H9 (cell line): ENCODE measurements around the gene IFIH1. TPM values are rescaled to one million over a fixed set of nuclear protein-coding genes. Genes with fewer than 3 reads are reported as not detected.

Source experiments
- DNase-seq: peaks from one replicate; pipeline ENCODE4 v3.0.0-alpha.2; 2017
- H2AFZ ChIP-seq: one replicate; pipeline ENCODE4 v1.6.1; 2013; ENCODE audit warnings: mild to moderate bottlenecking, low read length, control low read depth, moderate library complexity
- H2AK5ac ChIP-seq: 2 replicates; pipeline ENCODE4 v1.6.1; 2013; ENCODE audit warnings: low read length, control low read depth, mixed read lengths; ENCODE audit not compliant: insufficient read length
- H2BK120ac ChIP-seq: one replicate; pipeline ENCODE4 v1.6.1; 2013; ENCODE audit warnings: low read depth, mild to moderate bottlenecking, low read length, control low read depth, inconsistent platforms; ENCODE audit not compliant: poor library complexity, severe bottlenecking
- H2BK12ac ChIP-seq: 2 replicates; pipeline ENCODE4 v1.6.1; 2013; ENCODE audit warnings: low read length, control low read depth, mixed read lengths, low read depth; ENCODE audit not compliant: insufficient read length
- H2BK15ac ChIP-seq: 2 replicates; pipeline ENCODE4 v1.6.1; 2013; ENCODE audit warnings: low read depth, low read length, control low read depth
- H2BK20ac ChIP-seq: one replicate; pipeline ENCODE4 v1.6.1; 2013; ENCODE audit warnings: low read depth, mild to moderate bottlenecking, low read length, control low read depth, inconsistent platforms; ENCODE audit not compliant: poor library complexity, severe bottlenecking
- H2BK5ac ChIP-seq: 2 replicates; pipeline ENCODE4 v1.6.1; 2013; ENCODE audit warnings: low read length, control low read depth, mixed read lengths; ENCODE audit not compliant: insufficient read length
- H3K14ac ChIP-seq: 2 replicates; pipeline ENCODE4 v1.6.1; 2013; ENCODE audit warnings: low read length, control low read depth; ENCODE audit not compliant: insufficient read depth
- H3K18ac ChIP-seq: 2 replicates; pipeline ENCODE4 v1.6.1; 2013; ENCODE audit warnings: low read depth, mild to moderate bottlenecking, mixed read lengths, low read length, control low read depth; ENCODE audit not compliant: insufficient read length
- H3K23ac ChIP-seq: 2 replicates; pipeline ENCODE4 v1.6.1; 2013; ENCODE audit warnings: low read length, control low read depth, mixed read lengths, low read depth; ENCODE audit not compliant: insufficient read length
- H3K23me2 ChIP-seq: 2 replicates; pipeline ENCODE4 v1.6.1; 2013; ENCODE audit warnings: low read depth, mild to moderate bottlenecking, mixed read lengths, low read length, control low read depth; ENCODE audit not compliant: insufficient read length, poor library complexity, severe bottlenecking
- H3K27ac ChIP-seq: 2 replicates; pipeline ENCODE4 v1.5.1; 2013; ENCODE audit warnings: low read length, control low read depth, mixed read lengths, low read depth; ENCODE audit not compliant: insufficient read length
- H3K27me3 ChIP-seq: 2 replicates; pipeline ENCODE4 v1.6.1; 2013; ENCODE audit warnings: low read length, control low read depth, inconsistent platforms; ENCODE audit not compliant: insufficient read depth
- H3K4ac ChIP-seq: 2 replicates; pipeline ENCODE4 v1.6.1; 2013; ENCODE audit warnings: low read depth, mild to moderate bottlenecking, control low read depth, inconsistent platforms, low read length, moderate library complexity
- H3K4me1 ChIP-seq: 2 replicates; pipeline ENCODE4 v1.6.1; 2013; ENCODE audit warnings: low read length, control low read depth, inconsistent platforms; ENCODE audit not compliant: insufficient read depth
- H3K4me2 ChIP-seq: 2 replicates; pipeline ENCODE4 v1.6.1; 2013; ENCODE audit warnings: low read length, control low read depth, mixed read lengths; ENCODE audit not compliant: insufficient read length, insufficient read depth
- H3K56ac ChIP-seq: 2 replicates; pipeline ENCODE4 v1.6.1; 2013; ENCODE audit warnings: low read depth, mild to moderate bottlenecking, mixed read lengths, low read length, control low read depth; ENCODE audit not compliant: insufficient read length
- H3K79me1 ChIP-seq: 2 replicates; pipeline ENCODE4 v1.6.1; 2013; ENCODE audit warnings: low read depth, mild to moderate bottlenecking, moderate library complexity, low read length, control low read depth, inconsistent platforms; ENCODE audit not compliant: insufficient read depth, poor library complexity, severe bottlenecking
- H3K79me2 ChIP-seq: 2 replicates; pipeline ENCODE4 v1.6.1; 2013; ENCODE audit warnings: low read length, control low read depth, inconsistent platforms; ENCODE audit not compliant: insufficient read depth
- H3K9ac ChIP-seq: 2 replicates; pipeline ENCODE4 v1.6.1; 2013; ENCODE audit warnings: low read length, control low read depth, mixed read lengths; ENCODE audit not compliant: insufficient read length; ENCODE audit errors: extremely low read depth
- H3K9me3 ChIP-seq: one replicate; pipeline ENCODE4 v1.6.1; 2013; ENCODE audit warnings: low read depth, low read length, inconsistent platforms; ENCODE audit not compliant: control insufficient read depth
- H3T11ph ChIP-seq: one replicate; pipeline ENCODE4 v1.6.1; 2013; ENCODE audit warnings: mild to moderate bottlenecking, low read length, control low read depth, inconsistent platforms
- H4K20me1 ChIP-seq: one replicate; pipeline ENCODE4 v1.6.1; 2013; ENCODE audit not compliant: control insufficient read depth, insufficient read length, insufficient read depth
- H4K5ac ChIP-seq: 2 replicates; pipeline ENCODE4 v1.6.1; 2013; ENCODE audit warnings: low read depth, mild to moderate bottlenecking, mixed read lengths, low read length, control low read depth; ENCODE audit not compliant: insufficient read length
- H4K8ac ChIP-seq: replicated peaks from 2 replicates; pipeline ENCODE4 v1.6.1; 2013; ENCODE audit warnings: low read length, control low read depth, mixed read lengths, low read depth; ENCODE audit not compliant: insufficient read length
- H4K91ac ChIP-seq: 2 replicates; pipeline ENCODE4 v1.6.1; 2013; ENCODE audit warnings: low read depth, mild to moderate bottlenecking, moderate library complexity, mixed read lengths, low read length, control low read depth; ENCODE audit not compliant: insufficient read length
- H3K27ac Mint-ChIP-seq, 3 experiments: 2 replicates in 2 of 3; 3 replicates in 1 of 3; pipeline ENCODE4 v1.8.0; 2020 to 2021; ENCODE audit warnings: mixed read lengths in 3 of 3, mild to moderate bottlenecking in 1 of 3, moderate library complexity in 1 of 3
- H3K27me3 Mint-ChIP-seq: 2 replicates; pipeline ENCODE4 v1.8.0; 2021; ENCODE audit warnings: low read depth, mild to moderate bottlenecking, moderate library complexity, mixed read lengths
- H3K36me3 Mint-ChIP-seq, 3 experiments: 2 replicates in 2 of 3; 3 replicates in 1 of 3; pipeline ENCODE4 v1.8.0; 2020 to 2021; ENCODE audit warnings: low read depth in 3 of 3, mixed read lengths in 3 of 3; ENCODE audit not compliant: insufficient read depth in 1 of 3
- H3K4me1 Mint-ChIP-seq, 2 experiments: 2 replicates each; pipeline ENCODE4 v1.8.0; 2020; ENCODE audit warnings: mixed read lengths in 2 of 2
- H3K4me3 Mint-ChIP-seq, 2 experiments: 2 replicates in 1 of 2; 3 replicates in 1 of 2; pipeline ENCODE4 v1.8.0; 2020 to 2021; ENCODE audit warnings: mild to moderate bottlenecking in 2 of 2, mixed read lengths in 2 of 2, moderate library complexity in 1 of 2
- H3K9me3 Mint-ChIP-seq, 2 experiments: 2 replicates in 1 of 2; 3 replicates in 1 of 2; pipeline ENCODE4 v1.8.0; 2020; ENCODE audit warnings: mild to moderate bottlenecking in 2 of 2, mixed read lengths in 2 of 2, moderate library complexity in 1 of 2
- CTCF ChIP-seq: fragments of 200-600 bp; sonication (generic); conservative IDR thresholded peaks from 3 replicates; pipeline ENCODE4 v1.8.0; 2021; ENCODE audit warnings: antibody characterized with exemption, mild to moderate bottlenecking
- WGBS: extraction: QIAGEN DNeasy Blood & Tissue Kit; methylation state at CpG from one replicate; pipeline ENCODE4 v1.1.7; 2013; ENCODE audit warnings: missing lambda C conversion rate, low lambda C conversion rate, mixed read lengths; ENCODE audit not compliant: insufficient read length; ENCODE audit errors: extremely low coverage; 5-methylcytosine and 5-hydroxymethylcytosine counted together
- total RNA-seq: library from RNA; stranded (reverse); gene quantifications from 2 replicates; pipeline ENCODE4 v1.2.1, GENCODE V29; 2021

Gene IFIH1
- total RNA-seq, 1 experiment from 2014 or later, result 0.81 TPM

DNA sequence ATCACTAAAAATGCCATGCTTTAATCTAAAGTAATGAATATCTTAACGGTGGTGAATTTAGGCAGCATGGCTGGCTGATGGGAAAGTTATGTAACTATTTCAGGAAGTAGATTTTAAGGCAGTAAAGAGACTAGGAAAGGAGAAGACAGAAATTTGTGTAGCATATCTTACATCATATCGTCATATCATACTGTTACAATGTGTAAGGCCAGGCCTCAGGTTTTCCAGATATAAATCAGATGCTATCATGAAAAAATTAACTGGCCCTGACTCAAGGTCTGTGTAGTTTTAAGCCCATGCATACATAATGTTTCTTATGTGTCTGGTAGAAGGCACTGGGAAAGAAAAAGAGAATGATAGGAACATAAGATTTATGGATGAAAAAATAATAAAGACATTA, 66.3 kb downstream of the IFIH1 start:
- no peaks in the 10 kb centered on the region; a peak in 1 of 5 replicates for H3K9me3 Mint-ChIP-seq
- no peak overlapping the region for H3K27ac Mint-ChIP-seq
- peaks cover under 1 to 9% of the 10 kb centered on the region in 2 experiments; a peak in 3 of 4 replicates for H3K4me1 Mint-ChIP-seq
- H4K5ac ChIP-seq, result no peak overlapping the region
- no peak overlapping the region for H2AK5ac ChIP-seq
- no peaks in the 10 kb centered on the region for H4K20me1 ChIP-seq
- H3K56ac ChIP-seq, result no peak overlapping the region
- H3K79me2 ChIP-seq, result no peaks in the 10 kb centered on the region
- H3K18ac ChIP-seq, result no peak overlapping the region
- H3K27ac ChIP-seq, result no peak overlapping the region
- no peak overlapping the region for H2BK5ac ChIP-seq
- H3K23me2 ChIP-seq, result no peaks in the 10 kb centered on the region
- no peak overlapping the region for H3K9ac ChIP-seq
- no peaks in the 10 kb centered on the region for H3K27me3 Mint-ChIP-seq
- H2BK15ac ChIP-seq, result no peak overlapping the region
- no peak overlapping the region for H4K8ac ChIP-seq
- H3K4me1 ChIP-seq, result no peaks in the 10 kb centered on the region
- no peaks in the 10 kb centered on the region for H3K27me3 ChIP-seq
- whole genome bisulfite sequencing, result no CpG with 5 or more reads among the region's 2 CpGs
- H3K23ac ChIP-seq, result no peak overlapping the region
- H2BK120ac ChIP-seq, result no peak overlapping the region
- no peak for DNase-seq
- no peak for TF ChIP-seq CTCF
- H4K91ac ChIP-seq, result no peak overlapping the region
- no peak overlapping the region for H3T11ph ChIP-seq
- H3K4ac ChIP-seq, result no peak overlapping the region
- H2AFZ ChIP-seq, result no peak overlapping the region
- H2BK12ac ChIP-seq, result no peak overlapping the region
- H3K9me3 ChIP-seq, result no peaks in the 10 kb centered on the region
- H3K79me1 ChIP-seq, result no peaks in the 10 kb centered on the region
- no peak overlapping the region for H3K4me2 ChIP-seq
- no peak overlapping the region for H2BK20ac ChIP-seq
- no peak overlapping the region for H3K14ac ChIP-seq
- no peak overlapping the region for H3K4me3 Mint-ChIP-seq
- no peaks in the 10 kb centered on the region; a peak in 1 of 7 replicates for H3K36me3 Mint-ChIP-seq
